Fibroblast of pulmonary artery (primary cell): ENCODE results near the gene OR51B4.

Experiments
- DNase-seq: peaks from one replicate; pipeline ENCODE4 v3.0.0-alpha.2; 2010; ENCODE audit warnings: low read depth
- H3K4me3 ChIP-seq: replicated peaks from 2 replicates; pipeline ENCODE4 v1.5.1; 2011; ENCODE audit warnings: low read depth, mild to moderate bottlenecking, control low read depth, low read length, moderate library complexity
- TF ChIP-seq, protein P1 (sequence below): IDR thresholded peaks from 2 replicates; pipeline ENCODE4 v1.5.1; 2011; ENCODE audit warnings: mild to moderate bottlenecking, control low read depth, low read length, inconsistent platforms; ENCODE audit errors: missing control alignments

The OR51B4 gene

DNA sequence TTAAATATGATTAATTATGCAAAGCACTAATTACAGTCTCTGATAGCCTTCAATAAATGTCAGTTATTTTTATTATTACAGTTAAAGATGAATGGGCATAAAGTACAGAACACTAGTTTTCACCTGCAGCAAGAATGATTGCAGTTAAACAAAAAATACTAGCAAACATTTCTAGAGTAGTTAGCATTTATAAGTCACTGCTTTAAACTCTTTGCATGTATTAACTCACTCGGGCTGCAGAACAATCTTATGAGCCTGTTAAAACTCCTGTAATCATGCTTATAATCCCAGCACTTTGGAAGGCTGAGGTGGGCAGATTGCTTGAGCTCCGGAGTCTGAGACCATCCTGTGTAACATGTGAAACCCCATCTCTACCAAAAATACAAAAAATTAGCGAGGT, 14.8 kb downstream of the OR51B4 start:
- no peak for DNase-seq
- TF ChIP-seq, protein P1, sequence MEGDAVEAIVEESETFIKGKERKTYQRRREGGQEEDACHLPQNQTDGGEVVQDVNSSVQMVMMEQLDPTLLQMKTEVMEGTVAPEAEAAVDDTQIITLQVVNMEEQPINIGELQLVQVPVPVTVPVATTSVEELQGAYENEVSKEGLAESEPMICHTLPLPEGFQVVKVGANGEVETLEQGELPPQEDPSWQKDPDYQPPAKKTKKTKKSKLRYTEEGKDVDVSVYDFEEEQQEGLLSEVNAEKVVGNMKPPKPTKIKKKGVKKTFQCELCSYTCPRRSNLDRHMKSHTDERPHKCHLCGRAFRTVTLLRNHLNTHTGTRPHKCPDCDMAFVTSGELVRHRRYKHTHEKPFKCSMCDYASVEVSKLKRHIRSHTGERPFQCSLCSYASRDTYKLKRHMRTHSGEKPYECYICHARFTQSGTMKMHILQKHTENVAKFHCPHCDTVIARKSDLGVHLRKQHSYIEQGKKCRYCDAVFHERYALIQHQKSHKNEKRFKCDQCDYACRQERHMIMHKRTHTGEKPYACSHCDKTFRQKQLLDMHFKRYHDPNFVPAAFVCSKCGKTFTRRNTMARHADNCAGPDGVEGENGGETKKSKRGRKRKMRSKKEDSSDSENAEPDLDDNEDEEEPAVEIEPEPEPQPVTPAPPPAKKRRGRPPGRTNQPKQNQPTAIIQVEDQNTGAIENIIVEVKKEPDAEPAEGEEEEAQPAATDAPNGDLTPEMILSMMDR = no peak
- H3K4me3 ChIP-seq = no peak overlapping the region

DNA sequence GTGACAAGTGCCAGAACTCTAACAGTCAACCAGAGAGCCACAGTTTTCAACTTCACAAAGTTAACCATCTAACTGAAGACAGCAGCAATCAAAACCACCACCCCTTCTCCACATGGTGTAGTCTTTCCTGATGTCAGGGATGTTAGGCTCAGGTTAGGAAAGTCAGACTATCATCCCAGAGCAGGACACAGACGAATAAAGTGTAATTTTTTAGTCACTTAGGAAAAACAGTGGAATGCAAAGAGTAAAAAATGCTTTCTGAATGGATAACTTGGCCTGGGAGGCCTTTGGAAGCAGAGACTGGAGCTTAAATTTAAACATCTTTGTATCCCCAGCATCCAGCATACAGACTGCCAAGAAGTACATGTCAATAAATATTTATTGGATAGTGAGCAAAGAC, 15.4 kb downstream of the OR51B4 start:
- DNase-seq = no peak
- TF ChIP-seq, protein P1 = no peak

DNA sequence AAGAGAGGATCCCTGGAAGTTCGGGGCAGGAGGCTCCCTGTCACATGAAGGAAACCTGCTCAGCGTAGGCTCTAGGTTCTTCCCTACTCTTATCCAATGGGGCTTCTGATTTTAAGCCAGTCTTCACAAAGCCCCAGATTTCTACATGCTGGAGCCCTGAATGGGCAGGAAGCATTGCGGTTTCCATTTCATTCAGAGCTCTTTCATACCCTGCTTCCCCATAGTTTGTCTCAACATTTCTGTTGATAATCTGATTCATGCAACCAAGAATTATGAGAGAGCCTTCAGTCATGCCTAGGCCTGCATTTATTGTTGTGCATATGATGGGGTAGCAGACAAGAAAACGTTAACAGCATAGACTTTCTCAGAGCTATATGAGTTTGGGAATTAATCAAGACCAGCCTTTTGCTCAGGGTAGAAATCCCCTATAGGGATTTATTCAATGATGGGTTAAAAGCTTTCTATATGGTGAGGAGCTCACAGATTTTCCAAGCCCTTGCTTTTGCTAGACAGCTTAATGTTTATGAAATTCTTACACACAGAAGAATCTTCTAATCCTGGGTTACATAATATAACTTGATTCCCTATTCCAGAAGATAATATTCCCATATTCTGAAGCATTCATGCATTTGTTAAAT, 15.9 kb downstream of the OR51B4 start:
- TF ChIP-seq, protein P1 = no peak
- H3K4me3 ChIP-seq = no peak overlapping the region
- DNase-seq = no peak

More for the DNA sequence above, 15.4 kb downstream of the OR51B4 start:
- H3K4me3 ChIP-seq = no peak overlapping the region

DNA sequence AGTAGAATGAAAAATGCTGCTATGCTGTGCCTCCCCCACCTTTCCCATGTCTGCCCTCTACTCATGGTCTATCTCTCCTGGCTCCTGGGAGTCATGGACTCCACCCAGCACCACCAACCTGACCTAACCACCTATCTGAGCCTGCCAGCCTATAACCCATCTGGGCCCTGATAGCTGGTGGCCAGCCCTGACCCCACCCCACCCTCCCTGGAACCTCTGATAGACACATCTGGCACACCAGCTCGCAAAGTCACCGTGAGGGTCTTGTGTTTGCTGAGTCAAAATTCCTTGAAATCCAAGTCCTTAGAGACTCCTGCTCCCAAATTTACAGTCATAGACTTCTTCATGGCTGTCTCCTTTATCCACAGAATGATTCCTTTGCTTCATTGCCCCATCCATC, 17.1 kb downstream of the OR51B4 start:
- TF ChIP-seq, protein P1 = no peak
- no peak overlapping the region for H3K4me3 ChIP-seq
- no peak for DNase-seq

DNA sequence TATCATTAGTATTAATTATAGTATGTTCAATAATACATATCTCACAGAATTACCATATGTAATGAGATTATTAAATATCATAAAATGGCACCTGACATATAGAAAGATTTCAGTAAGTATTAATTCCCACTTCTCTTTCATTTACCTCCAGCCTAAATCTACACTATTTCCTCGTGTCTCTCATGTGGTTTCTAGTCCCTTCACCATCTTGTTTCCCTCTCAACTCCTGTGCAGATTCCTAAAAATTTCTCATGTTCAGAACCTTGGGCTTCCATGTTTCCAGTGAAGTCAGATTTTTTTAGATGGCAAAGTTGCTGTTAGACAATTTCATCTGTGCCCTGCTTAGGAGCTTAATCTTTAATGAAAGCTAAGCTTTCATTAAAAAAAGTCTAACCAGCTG, 17.9 kb downstream of the OR51B4 start:
- DNase-seq = no peak
- TF ChIP-seq, protein P1 = no peak
- H3K4me3 ChIP-seq = no peak overlapping the region

DNA sequence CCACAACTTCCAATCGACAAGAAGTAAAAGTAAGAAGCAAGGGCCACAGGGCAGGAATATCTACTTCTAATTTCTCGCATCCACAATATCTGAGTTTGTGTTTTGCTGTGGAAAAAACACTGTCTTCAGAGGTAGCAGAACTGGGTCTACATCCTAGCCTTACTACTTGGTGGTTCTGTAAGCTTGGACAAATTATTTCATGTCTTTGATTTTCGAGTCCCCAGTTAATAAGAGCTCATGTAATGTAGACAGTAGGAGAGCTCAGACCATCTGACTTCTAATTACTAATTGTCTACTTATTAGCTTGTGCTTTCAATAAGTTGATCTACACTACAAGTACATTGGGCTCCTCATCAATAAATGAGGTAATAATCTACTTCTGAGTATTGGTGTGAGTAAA, 18.7 kb downstream of the OR51B4 start:
- no peak for DNase-seq
- TF ChIP-seq, protein P1 = no peak
- H3K4me3 ChIP-seq = no peak overlapping the region

DNA sequence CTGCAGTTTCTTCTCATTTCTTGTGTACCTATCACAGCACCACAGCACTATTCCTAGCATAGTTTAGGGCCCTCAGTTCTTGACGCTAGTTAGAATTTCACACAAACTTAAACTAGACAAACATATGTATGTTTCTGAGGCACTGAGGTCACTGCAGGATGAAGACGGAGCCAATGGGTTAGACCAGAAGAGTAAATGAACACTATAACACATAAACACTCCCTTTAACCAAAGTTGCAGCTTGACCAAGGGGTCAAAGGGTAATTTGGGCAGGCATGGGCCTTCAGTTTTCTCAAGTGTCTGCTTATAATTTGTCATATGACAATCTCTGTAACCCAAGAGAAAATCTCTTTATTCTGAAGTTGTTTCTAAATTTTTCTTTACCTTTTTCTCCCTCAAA, 19.1 kb downstream of the OR51B4 start:
- TF ChIP-seq, protein P1 = no peak
- DNase-seq = no peak
- no peak overlapping the region for H3K4me3 ChIP-seq
